Left ventricle myocardium superior (tissue), 1 donor: ENCODE results near the gene PLVAP. TPM values are rescaled to one million over a fixed set of nuclear protein-coding genes. Genes with fewer than 3 reads are reported as not detected.
"Not testable (repeated sequence)": the region's sequence is repeated elsewhere in the genome, so short reads cannot be mapped to it uniquely, and the experiment has no call there.

Experiments used
- ATAC-seq: fragments of 200-7000 bp; cut with Tn5 transposase; one replicate; pipeline ENCODE4 v1.9.1; 2020; ENCODE audit warnings: mild to moderate bottlenecking, moderate library complexity
- DNase-seq: peaks from one replicate; pipeline ENCODE4 v3.0.0-alpha.2; 2020
- intact Hi-C: fragments of 100-400 bp; cut with micrococcal nuclease; formaldehyde crosslinking; loops from one replicate; pipeline ENCODE4 v1.11.0; 2022
- total RNA-seq: library from RNA; stranded (reverse); fragmentation: NEBNext Ultra II Directional; extraction: Animal tissue kit (Norgen Biotek cat#: 25700); gene quantifications from one replicate; pipeline ENCODE4 v1.2.1, GENCODE V29; 2021
- donor health status: DM: no; HTN: yes; CAD: no; lungs with severe emphysema.

PLVAP gene
- total RNA-seq, 1 donor from 2014 or later, result 22.9 TPM

DNA sequence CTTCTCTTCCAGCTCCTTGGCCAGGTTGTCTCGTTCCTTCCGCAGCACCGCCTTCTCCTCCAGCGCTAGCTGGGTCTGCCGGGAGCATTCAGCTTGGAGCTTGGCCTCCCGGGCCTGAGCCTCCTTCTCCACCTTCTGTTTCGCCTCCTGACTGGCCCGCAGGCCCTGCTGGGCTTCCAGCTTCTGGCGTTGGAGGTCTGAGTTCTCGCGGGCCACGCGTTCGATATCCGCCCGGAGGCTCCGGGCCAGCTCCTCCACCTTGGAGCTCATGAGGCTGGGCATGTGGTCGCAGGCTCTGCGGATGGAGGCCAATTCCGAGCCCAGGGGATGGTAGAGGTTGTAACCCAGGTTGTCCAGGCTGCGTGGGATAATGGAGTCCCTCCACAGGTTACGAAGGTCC is 11.8 kb downstream of the PLVAP start:
- DNase-seq (no peak), ATAC-seq (no peak)
- intact Hi-C loops, result no loop called here

DNA sequence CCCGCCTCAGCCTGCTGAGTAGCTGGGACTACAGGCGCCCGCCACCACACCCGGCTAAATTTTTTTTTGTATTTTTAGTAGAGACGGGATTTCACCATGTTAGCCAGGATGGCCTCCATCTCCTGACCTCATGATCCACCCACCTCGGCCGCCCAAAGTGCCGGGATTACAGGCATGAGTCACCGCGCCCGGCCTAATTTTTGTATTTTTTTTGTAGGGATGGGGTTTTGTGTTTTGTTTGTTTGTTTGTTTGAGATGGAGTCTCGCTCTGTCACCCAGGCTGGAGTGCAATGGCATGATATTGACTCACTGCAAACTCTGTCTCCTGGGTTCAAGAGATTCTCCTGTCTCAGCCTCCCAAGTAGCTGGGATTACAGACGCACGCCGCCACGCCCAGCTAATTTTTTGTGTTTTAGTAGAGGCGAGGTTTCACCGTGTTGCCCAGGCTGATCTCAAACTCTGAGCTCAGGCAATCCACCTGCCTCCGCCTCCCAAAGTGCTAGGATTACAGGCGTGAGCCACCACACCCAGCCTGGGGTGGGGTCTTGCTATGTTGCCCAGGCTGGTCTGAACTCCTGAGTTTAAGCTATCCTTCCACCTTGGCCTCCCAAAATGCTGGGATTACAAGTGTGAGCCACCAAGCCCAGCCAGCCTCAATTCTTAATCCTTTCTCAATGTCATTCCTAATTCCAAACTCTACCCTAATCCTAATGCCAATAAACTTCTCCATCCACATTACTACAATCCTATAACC is 13.1 kb downstream of the PLVAP start:
- ATAC-seq, intact Hi-C loops, DNase-seq: not testable (repeated sequence)

DNA sequence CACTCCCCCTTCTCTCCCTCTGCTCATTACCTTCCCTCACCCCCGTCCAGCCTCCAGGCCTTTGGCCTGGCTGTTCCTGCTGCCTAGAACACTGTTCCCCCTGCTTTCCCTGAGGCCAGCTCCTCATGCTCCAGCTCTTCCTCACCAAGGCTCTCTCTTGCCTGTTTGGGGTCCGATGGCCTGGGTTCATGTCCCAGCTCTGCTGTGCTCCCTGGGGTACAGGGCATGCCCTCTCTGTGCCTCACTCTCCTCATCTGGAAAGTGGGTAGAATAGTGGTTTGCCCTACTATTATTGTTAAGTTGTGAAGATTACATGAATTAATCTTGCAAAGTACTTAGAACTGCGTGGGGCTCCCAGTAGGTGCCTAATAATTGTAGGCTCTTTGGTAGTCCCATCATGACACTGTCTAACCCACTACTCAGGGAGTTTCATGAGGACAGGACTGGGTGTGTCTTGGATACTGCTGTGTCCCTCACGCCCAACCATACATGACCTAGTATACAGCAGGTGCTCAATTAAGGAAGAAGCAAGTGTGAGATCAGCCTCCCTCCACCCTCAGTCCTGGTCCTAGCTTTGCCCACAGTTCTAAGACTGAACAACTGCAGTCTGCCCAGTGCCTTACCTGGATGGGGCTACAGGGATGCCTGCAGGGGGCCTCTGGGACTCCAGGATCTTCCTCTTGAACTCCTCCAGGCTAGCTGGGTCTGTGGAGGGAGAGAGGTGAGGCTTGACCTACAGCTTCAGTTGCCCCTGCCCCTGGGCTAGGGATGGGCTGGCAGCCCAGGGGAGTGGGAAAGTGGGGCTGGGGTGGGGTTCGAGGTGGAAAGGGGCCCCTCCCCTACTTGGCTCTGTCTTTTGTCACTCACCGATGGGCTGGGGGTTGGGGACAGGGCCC is 17.0 kb downstream of the PLVAP start:
- ATAC-seq (no peak), DNase-seq (no peak)
- intact Hi-C loops, result no loop called here

DNA sequence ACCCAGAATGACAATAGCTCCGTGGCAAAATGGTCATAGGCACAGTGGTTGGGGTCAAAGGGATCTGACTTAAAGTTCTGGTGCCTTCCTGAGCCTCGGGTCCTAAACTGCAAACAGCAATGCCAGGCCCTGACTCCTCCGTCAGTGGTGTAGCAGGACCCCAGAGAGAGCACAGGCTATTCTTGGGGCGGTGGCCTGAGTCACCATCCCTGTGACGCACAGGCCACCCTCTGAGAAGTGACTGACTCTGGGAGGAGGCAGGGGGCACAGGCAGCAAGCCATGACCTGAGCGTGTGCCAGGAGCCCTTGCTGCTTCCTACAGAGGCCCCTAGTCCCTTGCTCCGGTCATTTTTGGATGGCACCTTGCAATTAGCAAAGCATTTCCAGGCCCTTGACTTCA is 18.7 kb downstream of the PLVAP start:
- no peak for DNase-seq
- intact Hi-C loops, result no loop called here
- ATAC-seq, result peak; percentile 48

DNA sequence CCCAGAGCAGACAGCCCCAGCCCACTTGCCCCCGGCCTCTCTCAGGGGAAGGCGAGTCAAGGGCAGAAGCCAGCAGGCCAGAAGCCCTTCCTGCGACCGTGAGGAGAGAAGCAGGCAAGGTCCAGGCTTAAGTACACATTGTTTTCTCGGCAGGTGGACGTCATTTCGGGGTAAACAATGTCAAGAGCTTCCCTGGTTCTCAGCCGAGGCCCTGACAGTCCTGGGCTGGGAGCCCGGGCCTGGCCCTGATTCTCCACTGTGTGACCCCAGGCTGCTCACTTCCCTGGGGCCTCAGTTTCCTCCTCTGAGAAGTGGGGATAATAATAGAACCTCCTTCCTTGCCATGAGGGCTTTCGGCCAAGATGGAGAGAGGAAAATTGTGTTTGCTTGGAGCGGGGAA is 19.4 kb downstream of the PLVAP start:
- intact Hi-C loops, result no loop called here
- ATAC-seq (peak; percentile 29), DNase-seq (no peak)

DNA sequence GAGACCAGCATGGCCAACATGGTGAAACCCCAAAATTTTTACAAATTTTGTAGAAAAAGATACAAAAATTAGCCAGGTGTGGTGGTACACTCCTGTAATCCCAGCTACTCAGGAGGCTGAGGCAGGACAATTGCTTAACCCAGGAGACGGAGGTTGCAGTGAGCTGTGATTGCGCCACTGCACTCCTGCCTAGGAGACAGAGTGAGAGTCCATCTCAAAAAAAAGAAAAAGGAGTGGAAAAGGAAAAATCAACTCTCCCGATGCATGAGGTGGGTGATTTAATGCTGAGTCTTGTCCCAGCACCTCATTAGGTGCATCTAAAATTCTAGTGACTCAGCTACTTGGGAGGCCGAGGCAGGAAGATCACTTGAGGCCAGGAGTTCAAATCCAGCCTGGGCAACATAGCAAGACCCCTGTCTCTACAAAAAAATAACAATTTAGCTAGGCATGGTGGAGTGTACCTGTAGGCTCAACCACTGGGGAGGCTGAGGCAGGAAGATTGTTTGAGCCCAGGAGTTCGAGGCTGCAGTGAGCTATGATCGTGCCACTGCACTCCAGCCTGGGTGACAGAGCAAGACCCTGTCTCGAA is 20.0 kb downstream of the PLVAP start:
- intact Hi-C loops, result no loop called here
- ATAC-seq (no peak), DNase-seq (no peak)

DNA sequence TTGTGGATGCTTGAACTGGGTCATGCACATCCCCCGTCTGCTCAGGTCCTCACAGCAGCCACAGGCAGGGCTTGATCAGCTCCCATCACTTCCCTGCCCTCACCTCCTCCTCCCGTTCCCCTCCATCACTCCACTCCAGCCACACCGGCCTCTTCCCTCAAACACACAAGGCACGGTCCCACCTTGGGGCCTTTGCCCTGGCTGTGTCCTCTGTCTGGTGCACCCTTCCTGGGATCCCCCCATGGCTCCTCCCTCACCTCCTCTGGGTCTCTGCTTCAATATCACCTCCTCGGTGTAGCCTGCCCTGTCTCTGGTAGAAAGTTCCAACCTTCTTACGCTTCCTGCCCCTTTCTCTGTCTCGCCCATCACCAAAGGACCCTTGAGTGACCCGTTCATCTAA is 23.8 kb downstream of the PLVAP start:
- DNase-seq (no peak), ATAC-seq (no peak)
- intact Hi-C loops, result no loop called here

DNA sequence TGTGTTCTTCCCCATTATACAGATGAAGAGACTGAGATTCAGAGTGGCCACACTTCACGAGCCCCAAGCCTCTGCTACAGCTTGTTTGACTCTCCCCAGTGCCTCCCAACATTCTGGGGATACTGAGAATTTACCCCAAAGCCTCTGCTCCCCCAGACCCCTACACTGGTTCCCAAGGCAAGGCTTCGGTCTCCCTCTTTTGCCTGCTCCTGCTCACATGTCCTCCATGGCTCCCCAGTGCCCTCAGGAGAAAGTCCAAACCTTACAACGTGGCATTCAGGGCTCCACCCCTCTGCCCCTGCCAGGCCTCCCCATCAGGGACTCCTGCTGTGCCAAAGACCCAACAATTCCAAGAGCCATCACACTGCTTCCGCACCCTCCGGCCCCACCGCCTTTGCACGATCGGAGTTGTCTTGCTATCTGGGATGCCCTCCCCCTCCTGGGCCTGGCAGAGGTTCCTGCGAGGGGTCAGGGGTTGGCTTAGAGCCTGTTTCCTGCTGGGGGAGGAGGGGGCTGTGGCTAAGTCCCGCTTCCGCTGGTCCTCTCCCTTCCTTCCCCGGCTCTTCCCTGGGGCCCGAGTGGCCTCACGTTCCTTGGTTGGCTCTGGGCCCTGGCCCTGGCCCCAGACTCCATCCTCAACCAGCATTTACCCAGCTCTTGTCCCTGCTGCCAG is 24.4 kb downstream of the PLVAP start:
- intact Hi-C loops, result no loop called here
- ATAC-seq (no peak), DNase-seq (peak; percentile 38)

DNA sequence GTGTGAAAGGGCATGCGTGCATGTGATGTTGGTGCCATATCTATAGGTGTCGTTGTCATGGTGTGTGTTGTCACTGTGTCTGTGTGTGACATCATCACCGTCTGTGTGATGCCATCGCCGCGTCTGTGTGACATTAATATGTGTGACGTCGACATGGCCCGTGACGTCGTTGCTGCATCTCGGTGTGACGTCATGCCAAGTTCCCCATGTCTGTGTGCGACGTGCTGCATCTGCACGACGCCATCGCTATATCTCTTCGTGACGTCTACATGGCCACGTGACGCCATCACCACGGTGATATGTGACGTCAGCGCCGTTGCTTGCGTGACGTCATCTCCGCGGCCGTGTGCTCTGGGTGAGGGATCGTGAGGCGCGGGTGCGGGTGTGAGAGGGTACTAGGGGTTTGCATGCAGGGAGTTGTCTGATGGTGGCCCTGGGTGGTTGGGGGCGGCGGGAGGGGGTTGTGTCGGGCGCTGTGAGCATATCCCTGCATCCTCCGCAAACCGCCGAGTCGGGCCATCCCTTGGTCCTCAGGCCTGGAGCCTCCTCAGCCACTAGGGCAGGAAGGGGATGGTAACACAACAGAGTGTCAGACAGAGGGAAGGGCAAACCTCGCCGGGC is 25.2 kb downstream of the PLVAP start:
- ATAC-seq (no peak), DNase-seq (no peak)
- intact Hi-C loops, result no loop called here

DNA sequence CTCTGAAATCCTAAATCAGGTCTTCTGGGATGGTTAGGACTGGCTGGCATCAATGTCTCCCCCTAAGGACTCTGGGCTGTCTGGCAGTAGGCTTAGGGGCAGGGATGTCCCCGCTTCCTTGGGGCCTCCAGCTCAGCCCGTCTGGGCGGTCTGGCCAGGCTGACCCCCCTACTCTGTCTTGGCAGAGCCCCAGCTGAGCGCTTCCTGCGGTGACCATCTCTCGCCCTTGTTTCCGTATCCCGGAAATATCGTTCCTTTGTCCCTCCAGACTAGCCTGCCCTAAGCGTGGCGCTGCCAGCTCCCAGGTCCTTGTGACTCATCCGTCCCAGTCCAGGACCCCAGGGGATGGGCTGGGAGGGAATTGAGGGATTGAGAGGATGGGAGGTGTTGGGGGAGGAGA is 28.4 kb downstream of the PLVAP start:
- ATAC-seq (peak; percentile 72), DNase-seq (peak; percentile 78)
- intact Hi-C loops, result loop anchor here (5.0 kb wide), 1 partner anchor 39 kb away; no protein-coding TSS in a partner anchor

DNA sequence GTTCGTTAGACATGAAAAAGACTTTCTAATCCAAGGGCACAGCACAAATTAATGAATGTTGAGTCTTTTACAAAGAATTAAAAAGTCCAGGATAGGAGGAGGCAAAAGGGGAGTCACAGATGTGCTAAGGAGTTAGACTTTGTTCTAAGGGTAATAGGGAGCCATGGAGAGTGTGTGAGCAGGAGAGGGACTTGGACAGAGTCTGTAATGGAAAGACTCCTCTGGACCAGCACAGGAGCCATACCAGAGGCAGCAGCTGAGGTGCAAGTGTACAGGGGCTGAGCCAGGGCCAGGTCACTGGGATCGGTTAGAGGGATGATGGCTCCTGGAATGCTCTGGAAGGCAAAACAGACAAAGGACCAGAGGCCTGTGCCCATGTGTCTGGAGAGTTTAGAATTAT is 29.3 kb downstream of the PLVAP start:
- DNase-seq, result no peak
- intact Hi-C loops, result loop anchor here (5.0 kb wide), 1 partner anchor 39 kb away; no protein-coding TSS in a partner anchor
- ATAC-seq, result no peak

DNA sequence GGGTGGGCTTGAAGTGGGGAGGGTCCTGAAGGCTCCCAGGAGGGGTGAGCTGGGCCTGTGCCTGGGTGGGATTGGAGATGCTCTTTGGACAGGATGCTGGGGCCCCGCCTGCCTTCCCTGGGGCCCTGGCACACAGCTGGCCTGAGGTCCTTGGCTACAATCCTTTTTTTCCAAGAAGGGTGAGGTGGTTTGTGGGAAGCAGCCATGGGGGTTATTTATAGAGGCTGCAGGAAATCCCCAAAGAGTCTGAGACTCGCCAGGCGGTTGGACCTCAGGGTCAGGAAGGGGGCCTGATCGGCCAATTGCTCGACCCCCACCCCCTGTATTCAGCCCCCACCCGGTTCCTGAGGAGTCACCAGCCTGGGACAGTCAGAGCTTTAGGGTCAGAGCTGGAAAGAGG is 29.8 kb downstream of the PLVAP start:
- intact Hi-C loops, result loop anchor here (5.0 kb wide), 1 partner anchor 40 kb away; no protein-coding TSS in a partner anchor
- ATAC-seq, result peak; percentile 66
- peak; percentile 47 for DNase-seq

DNA sequence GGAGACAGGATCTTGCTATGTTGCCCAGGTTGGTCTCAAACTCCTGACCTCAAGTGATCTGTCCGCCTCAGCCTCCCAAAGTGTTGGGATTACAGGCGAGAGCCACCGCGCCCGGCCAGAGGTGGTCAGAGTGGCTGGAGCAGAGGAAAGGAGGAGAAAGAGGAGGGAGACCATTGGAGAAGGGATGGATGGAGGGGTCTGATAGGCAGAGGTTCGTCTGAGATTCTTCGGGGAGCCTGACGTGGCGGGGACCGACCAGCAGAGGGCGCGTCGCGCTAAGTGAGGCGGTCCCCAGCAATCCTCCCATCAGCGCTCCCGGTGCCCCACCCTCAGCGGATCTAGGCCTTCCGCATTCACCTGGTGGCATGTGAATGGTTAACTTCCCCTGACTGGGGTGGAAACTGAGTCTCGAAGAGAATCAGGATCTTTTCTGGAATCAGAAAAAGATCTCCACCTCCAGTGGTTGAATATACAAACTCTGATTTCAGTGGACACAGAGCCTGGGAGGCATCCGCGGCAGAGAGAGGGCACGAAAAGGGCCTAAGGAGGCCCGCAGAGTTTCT is 31.0 kb downstream of the PLVAP start:
- DNase-seq (peak; percentile 88), ATAC-seq (peak; percentile 82)
- intact Hi-C loops, result loop anchor here (5.0 kb wide), 1 partner anchor 41 kb away; no protein-coding TSS in a partner anchor

DNA sequence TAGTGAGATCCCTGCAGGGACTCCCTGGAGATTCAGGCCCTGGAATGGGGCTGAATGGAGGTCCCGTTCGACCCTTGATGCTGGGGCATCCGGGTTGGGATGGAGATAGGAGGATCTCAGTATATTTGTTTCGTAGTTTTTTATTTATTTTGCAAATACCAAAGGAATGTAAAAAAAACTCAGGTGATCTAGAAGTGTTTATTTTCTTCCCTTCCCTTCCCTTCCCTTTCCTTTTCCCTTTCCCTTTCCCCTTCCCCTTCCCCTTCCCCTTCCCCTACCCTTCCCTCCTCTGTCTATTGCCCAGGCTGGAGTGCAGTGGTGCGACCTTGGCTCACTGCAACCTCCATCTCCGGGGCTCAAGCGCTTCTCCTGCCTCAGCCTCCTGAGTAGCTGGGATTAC is 35.3 kb downstream of the PLVAP start:
- DNase-seq (no peak), ATAC-seq (no peak)
- intact Hi-C loops, result no loop called here

DNA sequence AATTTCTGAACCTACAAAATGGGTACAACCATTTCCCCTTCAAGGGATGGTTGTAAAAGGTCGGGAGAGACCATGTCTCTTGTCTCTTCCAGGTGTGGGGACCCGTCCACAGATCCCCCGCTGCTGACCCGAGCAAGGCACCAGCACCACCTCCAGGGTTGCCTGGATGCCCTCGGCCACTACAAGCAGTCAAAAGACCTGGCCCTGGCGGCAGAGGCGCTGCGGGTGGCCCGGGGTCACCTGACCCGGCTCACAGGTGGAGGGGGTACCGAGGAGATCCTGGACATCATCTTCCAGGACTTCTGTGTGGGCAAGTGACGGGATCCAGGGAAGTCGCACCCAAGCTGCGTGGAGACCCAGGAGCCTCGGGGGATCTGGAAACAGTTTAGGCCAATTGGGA is 35.8 kb downstream of the PLVAP start:
- intact Hi-C loops, result no loop called here
- ATAC-seq (no peak), DNase-seq (no peak)

DNA sequence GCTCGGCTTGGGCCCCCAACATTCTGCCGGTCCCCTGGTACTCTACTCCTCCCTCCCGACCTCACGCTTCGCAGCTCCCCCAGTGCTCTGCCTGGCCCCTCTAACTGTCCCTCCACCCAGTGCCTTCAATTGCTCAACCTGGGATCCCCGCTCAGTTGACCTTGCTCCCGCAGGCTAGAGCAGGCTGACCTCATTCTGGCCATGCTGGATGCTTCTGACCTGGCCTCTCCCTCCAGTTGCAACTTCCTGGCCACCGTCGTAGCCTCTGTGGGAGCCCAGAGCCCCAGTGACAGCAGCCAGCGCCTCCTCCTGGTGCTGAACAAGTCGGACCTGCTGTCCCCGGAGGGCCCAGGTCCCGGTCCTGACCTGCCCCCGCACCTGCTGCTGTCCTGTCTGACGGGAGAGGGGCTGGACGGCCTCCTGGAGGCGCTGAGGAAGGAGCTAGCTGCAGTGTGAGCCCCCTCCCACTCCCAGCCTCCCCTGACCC is 36.2 kb downstream of the PLVAP start:
- ATAC-seq, result no peak
- intact Hi-C loops, result no loop called here

DNA sequence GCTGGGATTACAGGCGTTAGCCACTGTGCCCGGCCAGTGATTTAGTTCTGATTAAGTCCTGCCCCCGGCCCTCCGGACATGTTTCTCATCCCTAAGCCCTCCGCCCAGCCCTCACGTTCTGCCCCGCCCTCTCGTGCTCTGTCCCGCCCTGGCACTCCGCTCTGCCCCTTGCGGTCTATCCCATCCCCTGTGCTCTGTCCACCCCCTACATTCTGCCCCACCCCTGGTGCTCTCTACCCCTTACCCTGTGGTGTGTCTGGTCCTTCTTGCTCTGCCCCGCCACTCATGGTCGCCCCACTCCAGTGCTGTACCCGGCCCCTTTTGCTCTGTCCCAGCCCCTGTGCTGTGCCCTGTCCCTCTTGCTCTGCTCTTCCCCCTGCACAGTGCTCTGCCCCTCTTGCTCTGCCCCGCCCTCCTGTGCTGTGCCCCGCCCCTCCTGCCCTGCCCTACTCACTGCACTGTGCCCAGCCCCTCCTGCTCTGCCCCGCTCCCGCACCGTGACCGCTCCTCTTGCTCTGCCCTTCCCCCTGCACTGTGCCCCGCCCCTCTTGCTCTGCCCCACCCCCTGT is 36.8 kb downstream of the PLVAP start:
- ATAC-seq, result no peak
- DNase-seq, result peak; percentile 38
- intact Hi-C loops, result no loop called here

More for the DNA sequence above, 36.2 kb downstream of the PLVAP start:
- DNase-seq, result no peak

DNA sequence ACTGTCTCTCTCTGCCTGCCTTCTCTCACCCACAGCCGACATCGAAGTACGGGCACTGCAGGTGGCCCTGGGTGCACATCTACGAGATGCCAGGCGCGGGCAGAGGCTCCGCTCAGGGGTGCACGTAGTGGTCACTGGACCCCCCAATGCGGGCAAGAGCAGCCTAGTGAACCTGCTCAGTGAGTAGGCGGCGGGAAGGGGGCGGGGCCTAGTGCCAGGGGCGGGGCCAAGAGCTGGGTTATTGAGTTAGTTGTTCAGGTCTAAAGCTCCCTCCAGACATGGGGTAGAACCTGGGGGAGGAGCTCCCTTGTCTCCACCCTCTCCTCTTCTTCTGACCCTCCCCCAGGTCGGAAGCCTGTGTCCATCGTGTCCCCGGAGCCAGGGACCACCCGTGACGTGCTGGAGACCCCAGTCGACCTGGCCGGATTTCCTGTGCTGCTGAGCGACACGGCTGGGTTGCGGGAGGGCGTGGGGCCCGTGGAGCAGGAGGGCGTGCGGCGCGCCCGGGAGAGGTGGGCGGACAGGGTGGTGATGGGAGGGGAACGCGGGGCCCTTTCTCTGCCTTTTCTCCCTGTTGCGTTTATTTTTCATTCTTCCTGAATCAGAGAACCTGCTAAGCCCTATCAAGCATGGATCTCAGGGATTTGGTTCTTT is 37.9 kb downstream of the PLVAP start:
- ATAC-seq (no peak), DNase-seq (no peak)
- intact Hi-C loops, result no loop called here
